RWPE1 (cell line): ENCODE measurements around the gene EMC1.
"Not testable (repeated sequence)": the region's sequence is repeated elsewhere in the genome, so short reads cannot be mapped to it uniquely, and the experiment has no call there.

Experiments
- CTCF ChIA-PET: fragments of 350-600 bp; sonication (Branson Sonifier 250); formaldehyde crosslinking; extraction: SDS; loops from one replicate; lab custom pipeline; 2021; lab: Yijun Ruan, JAX
- POLR2A ChIA-PET: fragments of 400-600 bp; formaldehyde crosslinking; extraction: SDS; loops from one replicate; lab custom pipeline; 2020; ENCODE audit warnings: antibody characterized with exemption; ENCODE audit not compliant: low non-redundant PET; lab: Yijun Ruan, JAX
- DNase-seq: peaks from one replicate; pipeline ENCODE4 v3.0.0; 2012; ENCODE audit warnings: low spot score
- H3K27ac ChIP-seq: fragments of 450-650 bp; 2 replicates; pipeline ENCODE4 v1.5.1; 2017
- CTCF ChIP-seq: fragments of 450-650 bp; conservative IDR thresholded peaks from 2 replicates; pipeline ENCODE4 v1.5.1; 2017; ENCODE audit warnings: low read depth, mild to moderate bottlenecking

Gene EMC1

GRCh38 chr1:19284881-19285280 lies 33.6 kb upstream of the EMC1 start:
- H3K27ac ChIP-seq: no peak overlapping the region
- no peak for DNase-seq
- POLR2A ChIA-PET: no interaction called here
- CTCF ChIA-PET: interaction anchor here (1.1 kb wide), 1 partner anchor 366 kb away, joined by 6 read pairs; no protein-coding TSS in a partner anchor
- TF ChIP-seq CTCF: no peak

- CTCF ChIA-PET: no interaction called here
- no peak overlapping the region for H3K27ac ChIP-seq
- TF ChIP-seq CTCF: no peak
- no peak for DNase-seq
- POLR2A ChIA-PET: no interaction called here
Measured at GRCh38 chr1:19283891-19284290, 32.6 kb upstream of the EMC1 start.

DNA sequence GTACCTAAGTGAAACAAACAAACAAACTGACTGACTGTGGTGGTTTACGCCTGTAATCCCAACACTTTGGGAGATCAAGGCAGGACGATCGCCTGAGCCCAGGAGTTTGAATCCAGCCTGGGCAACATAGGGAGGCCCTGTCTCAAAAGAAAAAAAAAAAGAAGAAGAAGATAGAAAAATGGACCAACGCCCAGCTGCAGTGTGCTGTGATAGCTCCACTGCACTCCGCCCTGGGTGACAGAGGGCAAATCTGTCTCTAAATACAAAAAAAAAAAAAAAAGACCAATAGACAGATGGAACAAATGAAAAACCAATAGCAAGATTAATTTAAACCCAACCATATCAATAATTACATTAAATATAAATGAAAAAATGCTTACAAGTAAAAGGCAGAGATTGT lies 23.3 kb upstream of the EMC1 start:
- ChIA-PET POLR2A (no interaction called here), CTCF (interaction anchor here (0.6 to 0.7 kb wide), 2 partner anchors 28 to 379 kb away, joined by 3 read pairs; no protein-coding TSS in a partner anchor)
- no peak overlapping the region for H3K27ac ChIP-seq
- no peak for DNase-seq
- TF ChIP-seq CTCF: no peak

GRCh38 chr1:19273844-19274531 lies 22.7 kb upstream of the EMC1 start:
- CTCF ChIA-PET: interaction anchor here (0.6 kb wide), 1 partner anchor 380 kb away, joined by 3 read pairs; no protein-coding TSS in a partner anchor
- H3K27ac ChIP-seq, DNase-seq, POLR2A ChIA-PET: not testable (repeated sequence)

DNA sequence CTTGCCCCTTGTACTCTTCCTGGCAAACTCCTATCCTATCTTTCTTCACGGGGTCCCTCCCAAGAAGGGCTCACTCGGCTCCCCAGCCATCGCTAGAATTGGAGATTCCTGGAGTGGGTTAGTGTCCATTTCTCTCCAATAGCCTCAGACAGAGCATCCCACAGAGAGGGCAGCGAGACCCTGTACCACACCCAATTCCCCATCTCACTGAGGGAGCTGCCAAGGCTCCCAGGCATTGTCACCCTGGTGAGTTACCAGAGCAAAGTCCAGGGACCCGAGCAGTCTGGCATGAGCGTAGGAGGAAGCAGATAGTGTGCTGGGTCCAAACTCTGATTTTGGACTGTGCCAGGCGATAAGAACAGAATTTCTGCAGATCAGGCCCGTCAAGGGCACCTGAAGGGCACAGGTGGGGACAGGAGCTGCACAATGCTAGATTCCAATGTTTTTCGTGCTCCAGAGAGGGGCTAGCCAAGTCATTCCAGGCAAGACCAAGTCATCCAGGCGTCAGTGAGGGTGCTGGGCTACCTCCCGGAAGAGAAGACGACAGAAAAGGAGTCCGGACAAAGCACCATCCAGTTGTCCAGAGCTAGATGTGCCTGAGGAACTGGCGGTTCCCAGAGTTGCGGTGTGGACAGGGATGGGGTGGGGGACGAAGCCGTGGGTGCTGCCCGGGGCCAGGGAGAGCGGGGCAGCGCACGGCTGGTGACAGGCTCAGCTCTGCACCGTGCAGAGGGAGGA lies 22.0 kb upstream of the EMC1 start:
- ChIA-PET CTCF (no interaction called here), POLR2A (no interaction called here)
- H3K27ac ChIP-seq: no peak overlapping the region
- DNase-seq: no peak
- no peak for TF ChIP-seq CTCF

GRCh38 chr1:19272064-19272463 lies 20.7 kb upstream of the EMC1 start:
- TF ChIP-seq CTCF: no peak
- H3K27ac ChIP-seq: no peak overlapping the region
- DNase-seq: no peak
- ChIA-PET POLR2A (no interaction called here), CTCF (interaction anchor here (0.7 kb wide), 1 partner anchor 305 kb away, joined by 4 read pairs; no protein-coding TSS in a partner anchor)

DNA sequence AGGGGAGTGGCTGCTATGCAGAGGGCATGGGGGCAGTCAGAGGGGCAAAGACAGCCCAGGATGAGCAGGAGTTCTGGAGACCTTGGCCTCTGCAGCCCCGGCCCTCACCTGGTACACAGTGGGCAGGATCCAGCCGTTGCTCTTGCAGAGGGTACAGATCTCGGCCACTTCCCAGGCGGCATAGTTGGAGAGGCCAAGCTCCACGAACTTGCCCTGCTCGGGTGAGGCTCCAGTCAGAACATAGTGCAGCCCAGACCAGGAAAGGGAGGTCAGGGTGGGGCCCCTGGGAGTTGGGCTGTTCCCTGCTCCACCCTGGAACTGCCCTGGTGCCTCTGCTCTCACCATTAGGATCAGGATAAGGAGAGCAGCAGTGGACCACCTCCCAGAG lies 19.0 kb upstream of the EMC1 start:
- CTCF ChIA-PET: interaction anchor here (0.7 kb wide), 1 partner anchor 289 kb away, joined by 3 read pairs; no protein-coding TSS in a partner anchor
- DNase-seq, POLR2A ChIA-PET, H3K27ac ChIP-seq: not testable (repeated sequence)
